SK-N-SH (cell line): ENCODE measurements around the gene CENPL. TPM values are rescaled to one million over a fixed set of nuclear protein-coding genes. Genes with fewer than 3 reads are reported as not detected.
"Not testable (repeated sequence)": the region's sequence is repeated elsewhere in the genome, so short reads cannot be mapped to it uniquely, and the experiment has no call there.

Experiments used
- CTCF ChIA-PET: fragments of 300-600, 350-600 bp; formaldehyde crosslinking; extraction: SDS; loops from one replicate; lab custom pipeline; 2021; lab: Yijun Ruan, JAX
- POLR2A ChIA-PET: fragments of 350-600 bp; sonication (Branson Sonifier 250); formaldehyde crosslinking; extraction: SDS; loops from one replicate; lab custom pipeline; 2020; ENCODE audit warnings: antibody characterized with exemption, inconsistent platforms; lab: Yijun Ruan, JAX
- DNase-seq: peaks from one replicate; pipeline ENCODE4 v3.0.0; 2012
- H2AFZ ChIP-seq: fragments of 200-600 bp; sonication (generic); 2 replicates; pipeline ENCODE4 v1.8.1; 2016; ENCODE audit warnings: antibody characterized with exemption, mild to moderate bottlenecking, low read depth
- H3F3A ChIP-seq: fragments of 200-600 bp; sonication (generic); replicated peaks from 2 replicates; pipeline ENCODE3; 2016; ENCODE audit warnings: antibody characterized with exemption, mild to moderate bottlenecking; ENCODE audit not compliant: insufficient read depth
- H3K27ac ChIP-seq, 2 experiments: fragments of 200-500 bp in 1 of 2; fragments of 200-600 bp in 1 of 2; sonication (Bioruptor generic) in 1 of 2; sonication (generic), shearing (Covaris generic) in 1 of 2; 2 replicates each; pipeline versions ENCODE4 v1.5.1 to v1.6.1; 2014 to 2016; ENCODE audit warnings: low read depth in 2 of 2, inconsistent platforms in 1 of 2, low read length in 1 of 2, mild to moderate bottlenecking in 1 of 2, mixed read lengths in 1 of 2
- H3K27me3 ChIP-seq: fragments of 200-600 bp; sonication (generic), shearing (Covaris generic); 2 replicates; pipeline ENCODE4 v1.6.1; 2016; ENCODE audit warnings: mixed run types; ENCODE audit not compliant: insufficient read depth
- H3K36me3 ChIP-seq, 2 experiments: fragments of 200-500 bp in 1 of 2; fragments of 200-600 bp in 1 of 2; sonication (Bioruptor generic) in 1 of 2; sonication (generic) in 1 of 2; replicated peaks in 1 of 2; 2 replicates each; pipeline versions ENCODE3 to v1.5.1; 2014 to 2016; ENCODE audit warnings: low read length in 1 of 2, mild to moderate bottlenecking in 1 of 2; ENCODE audit not compliant: insufficient read depth in 2 of 2, control insufficient read depth in 1 of 2
- H3K4me1 ChIP-seq, 2 experiments: fragments of 200-500 bp in 1 of 2; fragments of 200-600 bp in 1 of 2; sonication (Bioruptor generic) in 1 of 2; sonication (generic), shearing (Covaris generic) in 1 of 2; 2 replicates each; pipeline versions ENCODE4 v1.5.1 to v1.6.1; 2014 to 2016; ENCODE audit warnings: low read depth in 1 of 2, low read length in 1 of 2, mixed run types in 1 of 2; ENCODE audit not compliant: insufficient read depth in 2 of 2, control insufficient read depth in 1 of 2
- H3K4me2 ChIP-seq: fragments of 200-600 bp; sonication (generic), shearing (Covaris generic); 2 replicates; pipeline ENCODE4 v1.6.1; 2017; ENCODE audit warnings: mixed run types
- H3K4me3 ChIP-seq, 2 experiments: fragments of 200-500 bp in 1 of 2; fragments of 200-600 bp in 1 of 2; sonication (Bioruptor generic) in 1 of 2; sonication (generic), shearing (Covaris generic) in 1 of 2; 2 replicates each; pipeline versions ENCODE4 v1.5.1 to v1.8.1; 2014 to 2016; ENCODE audit warnings: low read depth in 2 of 2, inconsistent platforms in 1 of 2, low read length in 1 of 2, mild to moderate bottlenecking in 1 of 2, mixed read lengths in 1 of 2, moderate library complexity in 1 of 2
- H3K79me2 ChIP-seq: fragments of 200-600 bp; sonication (generic); 2 replicates; pipeline ENCODE4 v1.8.1; 2017; ENCODE audit warnings: mild to moderate bottlenecking; ENCODE audit not compliant: insufficient read depth
- H3K9ac ChIP-seq: fragments of 200-600 bp; sonication (generic); 2 replicates; pipeline ENCODE4 v1.6.1; 2017; ENCODE audit warnings: mixed run types
- H3K9me2 ChIP-seq: fragments of 200-600 bp; sonication (generic); 2 replicates; pipeline ENCODE4 v1.6.1; 2017; ENCODE audit warnings: mixed run types
- H3K9me3 ChIP-seq: fragments of 200-600 bp; sonication (generic); 2 replicates; pipeline ENCODE4 v1.6.1; 2017; ENCODE audit warnings: mixed run types, mild to moderate bottlenecking, moderate library complexity
- H4K20me1 ChIP-seq: fragments of 200-600 bp; sonication (generic); 2 replicates; pipeline ENCODE4 v1.6.1; 2017; ENCODE audit warnings: mild to moderate bottlenecking, mixed run types; ENCODE audit not compliant: insufficient read depth
- EZH2phosphoT487 ChIP-seq: fragments of 200-600 bp; sonication (generic); IDR thresholded peaks from 2 replicates; pipeline ENCODE4 v1.6.1; 2017; ENCODE audit warnings: low read depth, mixed run types, mild to moderate bottlenecking, antibody characterized with exemption, moderate library complexity, borderline replicate concordance
- GABPA ChIP-seq: IDR thresholded peaks from 2 replicates; pipeline ENCODE4 v1.4.0; 2012; ENCODE audit warnings: low read depth, mild to moderate bottlenecking
- REST ChIP-seq: IDR thresholded peaks from 2 replicates; pipeline ENCODE4 v1.6.1; 2012; ENCODE audit warnings: mild to moderate bottlenecking, low read depth, low read length, moderate library complexity
- RFX5 ChIP-seq: IDR thresholded peaks from 2 replicates; pipeline ENCODE4 v1.6.1; 2012; ENCODE audit warnings: mild to moderate bottlenecking, improper control_type of control experiment, low read length
- TAF1 ChIP-seq: IDR thresholded peaks from 2 replicates; pipeline ENCODE4 v1.6.1; 2012; ENCODE audit warnings: low read depth, mild to moderate bottlenecking, low read length, moderate library complexity, borderline replicate concordance
- ZBTB33 ChIP-seq: IDR thresholded peaks from 2 replicates; pipeline ENCODE4 v1.4.0; 2012; ENCODE audit warnings: low read depth, borderline replicate concordance
- WGBS: methylation state at CpG from one replicate; pipeline ENCODE4 v1.1.6; 2017; ENCODE audit warnings: low lambda C conversion rate; 5-methylcytosine and 5-hydroxymethylcytosine counted together
- polyA plus RNA-seq, 3 experiments: library from polyadenylated mRNA; depleted of rRNA; stranded (reverse); fragments of >200 nt; gene quantifications; 2 replicates each; pipeline ENCODE4 v1.2.3, GENCODE V29; 2012

The CENPL gene
- polyA plus RNA-seq, 1 of the 3 experiments (the other 2 are of a cell fraction): 4.0 TPM

- TF ChIP-seq ZBTB33: no peak
- TF ChIP-seq EZH2phosphoT487: no peak
- TF ChIP-seq, all 33 proteins: peak for 0
Measured at GRCh38 chr1:173775578-173776226, 49.0 kb downstream of the CENPL start (continued).

- ChIA-PET CTCF (interaction anchor here (0.9 to 1.4 kb wide), 2 partner anchors 13 to 53 kb away, joined by 3 to 4 read pairs; partner anchors contain the start of gene DARS2), POLR2A (no interaction called here)
- Histone ChIP-seq H2AFZ (no peak overlapping the region), H3K9ac (no peak overlapping the region), H3K4me3 (no peak overlapping the region), H3F3A (peaks cover 5% of the 10 kb centered on the region), H3K4me2 (no peak overlapping the region), H3K79me2 (no peaks in the 10 kb centered on the region), H3K4me1 (no peaks in the 10 kb centered on the region), H3K27me3 (no peaks in the 10 kb centered on the region), H3K9me3 (no peaks in the 10 kb centered on the region), H3K27ac (no peak overlapping the region), H3K9me2 (no peaks in the 10 kb centered on the region), H3K36me3 (peaks cover 19 to 46% of the 10 kb centered on the region in 2 experiments), H4K20me1 (no peaks in the 10 kb centered on the region)
- WGBS: 93% methylated on average over 1 of the region's 1 CpG
- no peak for DNase-seq
- no peak for TF ChIP-seq TAF1
- TF ChIP-seq GABPA: no peak
- TF ChIP-seq REST: no peak
- no peak for TF ChIP-seq RFX5
Measured at GRCh38 chr1:173771560-173771959, 53.1 kb downstream of the CENPL start.

GRCh38 chr1:173770330-173770729 is 54.4 kb downstream of the CENPL start:
- H2AFZ ChIP-seq, H3F3A ChIP-seq, POLR2A ChIA-PET, H3K27me3 ChIP-seq, H3K4me3 ChIP-seq, H3K9me2 ChIP-seq, H3K27ac ChIP-seq, CTCF ChIA-PET, H3K79me2 ChIP-seq, DNase-seq, H3K9ac ChIP-seq, H3K4me1 ChIP-seq, H4K20me1 ChIP-seq, H3K4me2 ChIP-seq, H3K9me3 ChIP-seq: not testable (repeated sequence)
- WGBS: 93% methylated on average over 9 of the region's 9 CpGs
- H3K36me3 ChIP-seq: peaks cover 9 to 34% of the 10 kb centered on the region in 2 experiments
